ENCODE results near the gene UBXN10.
A peak's percentile ranks its signal among the peaks of the same experiment; 100 is the strongest.

UBXN10 gene

GRCh38 chr1:20185834-20186782 lies at the start of gene UBXN10, which contains the start of gene PLA2G2C:
Gene UBXN10 (plus strand): TSS chr1:20186096. CDS start chr1:20190562, 4,466 bp downstream.
Gene PLA2G2C (minus strand): TSS chr1:20186518. CDS start chr1:20177363, 9,155 bp downstream.
- peak in 23 of 58 donors; percentile 14 to 70 (median 30) for DNase-seq

- no peak for DNase-seq
Observed at GRCh38 chr1:20136249-20136648, 49.6 kb upstream of the UBXN10 start.

- DNase-seq, result no peak
Observed at GRCh38 chr1:20137055-20137454, 48.8 kb upstream of the UBXN10 start.

- no peak for DNase-seq
Observed at GRCh38 chr1:20137604-20138003, 48.3 kb upstream of the UBXN10 start.

- DNase-seq, result no peak
Observed at GRCh38 chr1:20138346-20138745, 47.5 kb upstream of the UBXN10 start.

- DNase-seq, result no peak
Observed at GRCh38 chr1:20138961-20139550, 46.8 kb upstream of the UBXN10 start, which contains the start of gene PLA2G2F. Gene PLA2G2F (plus strand): TSS chr1:20139323. CDS start chr1:20139428, 105 bp downstream.

GRCh38 chr1:20139776-20140612 lies 45.9 kb upstream of the UBXN10 start:
- DNase-seq, result no peak

GRCh38 chr1:20141001-20141400 lies 44.9 kb upstream of the UBXN10 start:
- no peak for DNase-seq

- DNase-seq, result no peak
Observed at GRCh38 chr1:20141466-20141865, 44.4 kb upstream of the UBXN10 start.

- no peak for DNase-seq
Observed at GRCh38 chr1:20142001-20142710, 43.7 kb upstream of the UBXN10 start.

GRCh38 chr1:20143318-20143717 lies 42.6 kb upstream of the UBXN10 start:
- DNase-seq, result no peak

GRCh38 chr1:20143734-20144565 lies 41.9 kb upstream of the UBXN10 start:
- DNase-seq, result no peak

GRCh38 chr1:20147846-20148570 lies 37.9 kb upstream of the UBXN10 start:
- DNase-seq, result no peak

- no peak for DNase-seq
Observed at GRCh38 chr1:20148571-20149500, 37.1 kb upstream of the UBXN10 start.

GRCh38 chr1:20149601-20150325 lies 36.1 kb upstream of the UBXN10 start:
- DNase-seq, result no peak

GRCh38 chr1:20150326-20150705 lies 35.6 kb upstream of the UBXN10 start:
- DNase-seq, result no peak

GRCh38 chr1:20150969-20151368 lies 34.9 kb upstream of the UBXN10 start:
- no peak for DNase-seq

Measured in anterior cingulate cortex (tissue), 58 donors.